Activated CD8-positive, alpha-beta memory T cell treated with anti-CD3 and anti-CD28 coated beads, Interleukin-2, amount 50 U/mL, for 4 hours (primary cell): ENCODE data around the gene KRTAP26-1.

Experiments
- DNase-seq: peaks from one replicate; pipeline ENCODE4 v3.0.0-alpha.2; 2020

KRTAP26-1 gene

GRCh38 chr21:30320215-30320614, at the start of gene KRTAP26-1:
TSS of gene KRTAP26-1 (minus strand) at chr21:30320315. CDS start at chr21:30320035, 280 bp downstream.
- no peak for DNase-seq

GRCh38 chr21:30355906-30356305, 35.8 kb upstream of the KRTAP26-1 start:
- no peak for DNase-seq

GRCh38 chr21:30354308-30355005, 34.3 kb upstream of the KRTAP26-1 start:
- DNase-seq = no peak

DNA sequence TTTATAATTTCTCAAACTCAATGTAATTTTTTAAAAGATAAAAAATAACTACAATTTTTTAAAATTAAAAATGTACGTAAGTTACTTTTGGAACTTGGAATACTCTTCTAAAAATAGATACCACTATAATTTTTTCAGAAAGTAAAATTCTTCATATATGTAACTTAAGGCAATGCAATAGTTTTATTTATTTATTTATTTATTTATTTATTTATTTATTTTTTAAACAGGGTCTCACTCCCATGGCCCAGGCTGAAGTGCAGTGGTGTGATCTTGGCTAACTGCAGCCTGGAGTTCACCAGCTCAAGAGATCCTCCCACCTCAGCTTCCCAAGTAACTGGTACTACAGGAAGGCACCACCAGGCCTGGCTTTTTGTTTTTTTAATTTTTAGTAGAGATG, 31.4 kb upstream of the KRTAP26-1 start:
- DNase-seq = no peak

DNA sequence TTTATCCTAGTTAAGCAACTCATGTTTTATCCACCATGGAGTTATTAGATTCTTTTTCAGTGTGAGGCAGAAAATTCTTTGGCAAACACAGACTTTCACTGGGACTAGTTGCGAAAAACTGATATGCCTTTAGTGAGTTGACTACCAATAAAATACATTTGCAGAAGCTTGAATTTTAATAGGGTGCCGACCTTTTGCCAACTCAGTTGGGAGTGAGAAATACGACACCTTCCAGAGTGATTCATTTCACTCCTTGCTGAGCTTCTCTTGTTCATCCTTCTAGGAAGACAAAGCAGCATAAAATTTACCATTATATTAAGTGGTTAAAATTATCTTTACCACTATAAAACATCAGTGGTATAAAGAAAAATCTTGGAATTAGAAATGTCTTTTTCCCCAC, 29.5 kb upstream of the KRTAP26-1 start:
- no peak for DNase-seq

DNA sequence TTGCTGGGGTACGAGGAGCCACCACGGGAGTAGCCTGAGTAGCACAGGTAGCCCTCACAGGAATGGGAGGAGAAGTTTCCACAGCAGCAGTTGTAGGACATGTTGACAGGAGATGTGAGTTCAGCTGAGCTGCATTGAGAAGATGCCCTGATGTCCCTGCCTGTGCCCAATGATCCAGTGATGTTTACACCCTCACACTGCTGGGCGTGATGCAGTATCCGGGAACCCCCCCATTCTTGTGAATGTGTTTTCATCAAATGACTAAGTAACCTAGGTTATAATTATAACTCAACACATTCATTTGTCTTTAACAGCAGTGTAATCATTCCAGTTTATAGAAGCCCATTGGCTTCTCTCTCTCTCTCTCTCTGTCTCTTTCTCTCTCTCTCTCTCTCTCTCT, 28.4 kb upstream of the KRTAP26-1 start, which contains the start of gene KRTAP23-1:
KRTAP23-1 (minus strand) TSS at position 101 of the 400 bp plus-strand sequence; CDS start at position 101, 0 bp downstream.
- DNase-seq = no peak

GRCh38 chr21:30345014-30345413, 24.9 kb upstream of the KRTAP26-1 start:
- no peak for DNase-seq

- DNase-seq = no peak
These were observed 20.8 kb upstream of the KRTAP26-1 start for GRCh38 chr21:30340714-30341573.

DNA sequence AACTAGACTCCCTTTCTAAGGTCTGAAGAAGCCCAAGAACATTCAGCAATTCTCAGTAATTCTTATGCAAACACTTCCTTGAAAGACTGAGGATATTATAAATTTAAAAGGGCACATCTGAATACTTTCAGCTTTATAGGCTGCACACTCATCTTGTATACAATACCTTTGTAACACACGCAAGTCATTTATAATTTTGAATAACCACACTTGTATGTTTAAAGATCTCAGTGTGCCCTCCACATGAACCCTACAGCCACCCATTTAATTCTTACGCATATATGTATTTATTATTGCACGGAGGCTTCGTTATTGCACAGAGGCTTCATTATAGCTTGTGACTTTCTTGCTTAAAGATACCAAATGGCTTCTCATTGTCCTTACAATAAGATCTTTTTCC, 18.6 kb upstream of the KRTAP26-1 start:
- no peak for DNase-seq

GRCh38 chr21:30337772-30338171, 17.7 kb upstream of the KRTAP26-1 start:
- no peak for DNase-seq

- DNase-seq = no peak
These were observed 17.2 kb upstream of the KRTAP26-1 start, which contains the start of gene KRTAP27-1 for GRCh38 chr21:30337276-30337744. TSS of gene KRTAP27-1 (minus strand) at chr21:30337694. CDS start at chr21:30337668, 26 bp downstream.

DNA sequence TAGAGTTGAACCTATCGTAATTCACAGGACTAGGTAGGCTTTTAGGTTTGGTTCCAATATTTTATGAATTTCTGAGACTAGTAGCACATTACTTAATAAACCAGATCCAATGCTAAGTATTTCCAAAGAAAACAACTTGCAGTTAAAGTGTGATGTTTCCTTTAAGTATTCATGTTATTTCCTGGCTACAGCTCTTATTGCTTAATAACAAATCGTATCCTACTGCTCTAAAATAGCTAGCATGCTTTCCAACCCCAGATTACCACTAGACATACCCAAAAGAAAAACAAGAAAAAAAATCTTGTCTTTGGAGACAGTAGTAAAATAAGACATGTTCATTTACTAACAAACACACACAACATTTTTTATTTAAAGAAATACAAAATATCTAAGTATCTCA, 16.5 kb upstream of the KRTAP26-1 start:
- DNase-seq = no peak

DNA sequence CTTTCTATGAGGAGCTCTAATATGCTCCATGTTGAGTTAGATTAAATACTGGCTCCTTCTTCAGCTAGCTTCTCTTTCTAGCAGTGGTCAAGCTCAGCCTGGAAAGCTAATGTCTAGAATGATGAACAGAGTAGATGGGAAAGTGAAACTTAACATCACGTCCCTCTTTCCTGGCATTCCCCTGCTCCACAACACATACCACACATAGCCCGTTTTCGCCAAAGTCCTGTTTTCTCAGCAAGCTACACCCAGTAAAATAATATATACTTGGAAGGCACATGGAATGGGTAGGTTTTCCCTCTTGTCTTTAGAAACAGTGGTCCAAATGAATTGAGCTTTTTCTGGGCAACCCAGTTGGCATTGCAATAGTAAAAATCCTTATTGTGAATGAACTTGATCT, 13.6 kb upstream of the KRTAP26-1 start:
- DNase-seq = no peak

- DNase-seq = no peak
These were observed 12.6 kb upstream of the KRTAP26-1 start for GRCh38 chr21:30332681-30333080.

- no peak for DNase-seq
These were observed 9.2 kb upstream of the KRTAP26-1 start for GRCh38 chr21:30329203-30329875.

DNA sequence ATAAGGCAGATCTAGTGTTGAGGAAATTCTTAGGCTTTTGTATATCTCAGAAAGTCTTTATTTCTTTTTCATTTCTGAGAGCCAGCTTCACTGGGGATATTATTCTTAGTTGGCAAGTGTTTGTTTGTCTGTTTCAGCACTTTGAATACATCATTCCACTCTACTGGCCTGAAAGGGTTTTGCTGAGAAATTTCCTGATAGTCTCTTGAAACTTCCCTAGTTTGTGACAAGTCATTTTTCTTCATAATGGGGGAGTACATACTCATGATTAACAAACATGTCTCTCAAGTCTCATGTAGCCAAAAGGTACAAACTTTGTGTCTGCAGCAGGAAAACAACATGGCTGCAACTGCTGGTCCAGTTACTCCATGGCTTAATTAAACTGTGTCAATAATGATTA, 6.3 kb upstream of the KRTAP26-1 start:
- DNase-seq = no peak

DNA sequence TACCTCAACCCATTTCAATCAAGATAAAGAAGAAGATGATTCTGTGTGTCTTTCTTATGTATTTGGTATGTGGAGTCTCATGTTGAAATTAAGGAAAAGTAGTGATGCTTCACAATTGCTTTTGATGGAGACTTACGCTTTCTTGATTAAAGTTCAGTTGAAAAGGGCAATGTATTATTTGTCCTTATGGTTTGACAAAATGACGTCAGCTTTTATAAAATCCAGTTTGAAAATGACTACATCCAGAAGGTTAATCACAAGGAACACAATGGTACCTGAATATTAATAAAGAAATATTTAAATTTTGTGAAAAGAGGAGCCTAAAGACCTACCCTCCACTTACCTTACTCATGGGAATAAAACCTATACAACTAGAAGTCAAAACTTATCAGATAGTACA, 4.4 kb downstream of the KRTAP26-1 start:
- DNase-seq = no peak

- DNase-seq = no peak
These were observed 13.2 kb downstream of the KRTAP26-1 start for GRCh38 chr21:30306884-30307283.

- no peak for DNase-seq
These were observed 15.0 kb downstream of the KRTAP26-1 start for GRCh38 chr21:30305136-30305535.

- no peak for DNase-seq
These were observed 30.9 kb downstream of the KRTAP26-1 start, which contains the start of gene KRTAP25-1 for GRCh38 chr21:30289215-30289614. TSS of gene KRTAP25-1 (minus strand) at chr21:30289514. CDS start at chr21:30289490, 24 bp downstream.

DNA sequence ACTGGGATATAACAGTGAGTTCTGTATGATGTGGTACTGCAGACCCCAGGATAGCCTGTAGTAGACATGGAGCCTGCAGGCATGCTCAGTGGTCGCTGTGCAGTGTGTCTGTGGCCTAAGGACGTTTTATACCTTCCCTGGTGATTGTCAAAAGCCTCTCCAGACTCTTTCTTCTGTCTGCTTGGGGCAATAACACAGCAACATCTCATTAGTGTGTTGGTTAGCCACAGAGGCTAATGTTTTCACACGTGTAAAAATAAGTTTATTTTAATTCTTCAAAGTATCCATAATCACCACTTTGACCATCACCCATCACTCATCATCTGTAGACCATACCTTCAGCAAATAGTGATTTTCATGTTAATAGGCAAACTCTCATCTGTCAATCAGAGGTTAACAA, 37.3 kb downstream of the KRTAP26-1 start, which contains the start of gene KRTAP24-1:
KRTAP24-1 (minus strand) TSS at position 101 of the 400 bp plus-strand sequence; CDS start at position 83, 18 bp downstream.
- no peak for DNase-seq

- no peak for DNase-seq
These were observed 48.5 kb downstream of the KRTAP26-1 start for GRCh38 chr21:30271611-30272010.

- DNase-seq = no peak
These were observed 49.0 kb downstream of the KRTAP26-1 start for GRCh38 chr21:30271156-30271555.
